Measurements from ENCODE around the gene SESN1.

SESN1 gene

DNA sequence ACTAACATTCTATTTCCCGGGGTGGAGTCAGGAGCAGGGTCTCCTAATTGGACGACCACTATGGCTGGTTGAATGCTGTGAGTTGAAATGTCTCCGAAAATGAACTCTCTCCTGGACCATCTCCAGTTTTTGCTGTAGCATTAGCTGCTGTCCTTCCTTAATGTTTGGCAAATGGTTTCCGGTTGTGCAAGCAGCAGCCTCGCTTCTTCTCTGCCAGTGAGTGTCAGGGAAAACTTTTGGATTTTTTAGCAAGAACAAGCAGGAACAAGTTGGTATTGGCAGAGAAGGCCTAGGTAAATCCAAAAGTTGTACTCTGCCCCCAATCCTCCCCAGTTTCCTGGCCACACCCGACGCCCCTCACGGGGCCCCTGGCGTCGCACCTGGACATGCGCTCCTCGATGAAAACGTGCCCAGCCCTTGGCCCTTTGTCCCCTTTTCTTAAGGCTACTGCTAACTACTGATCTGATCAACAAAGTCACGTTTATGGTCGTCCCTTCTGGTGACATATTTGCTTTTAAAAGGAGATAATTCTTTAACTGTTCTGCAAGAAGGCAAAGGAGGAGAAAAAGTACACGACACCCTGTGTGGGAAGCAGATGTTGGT lies 143.2 kb downstream of the SESN1 start:
- no peak for DNase-seq (ENCODE audit: extremely low read depth, low read depth)
- H3K4me3 ChIP-seq (replicated peaks; ENCODE audit: low read depth, low read length): no peak overlapping the region
- TF ChIP-seq, protein P1, sequence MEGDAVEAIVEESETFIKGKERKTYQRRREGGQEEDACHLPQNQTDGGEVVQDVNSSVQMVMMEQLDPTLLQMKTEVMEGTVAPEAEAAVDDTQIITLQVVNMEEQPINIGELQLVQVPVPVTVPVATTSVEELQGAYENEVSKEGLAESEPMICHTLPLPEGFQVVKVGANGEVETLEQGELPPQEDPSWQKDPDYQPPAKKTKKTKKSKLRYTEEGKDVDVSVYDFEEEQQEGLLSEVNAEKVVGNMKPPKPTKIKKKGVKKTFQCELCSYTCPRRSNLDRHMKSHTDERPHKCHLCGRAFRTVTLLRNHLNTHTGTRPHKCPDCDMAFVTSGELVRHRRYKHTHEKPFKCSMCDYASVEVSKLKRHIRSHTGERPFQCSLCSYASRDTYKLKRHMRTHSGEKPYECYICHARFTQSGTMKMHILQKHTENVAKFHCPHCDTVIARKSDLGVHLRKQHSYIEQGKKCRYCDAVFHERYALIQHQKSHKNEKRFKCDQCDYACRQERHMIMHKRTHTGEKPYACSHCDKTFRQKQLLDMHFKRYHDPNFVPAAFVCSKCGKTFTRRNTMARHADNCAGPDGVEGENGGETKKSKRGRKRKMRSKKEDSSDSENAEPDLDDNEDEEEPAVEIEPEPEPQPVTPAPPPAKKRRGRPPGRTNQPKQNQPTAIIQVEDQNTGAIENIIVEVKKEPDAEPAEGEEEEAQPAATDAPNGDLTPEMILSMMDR (IDR thresholded peaks at IDR 0.05; ENCODE audit: low read depth, low read length, missing control alignments): no peak

DNA sequence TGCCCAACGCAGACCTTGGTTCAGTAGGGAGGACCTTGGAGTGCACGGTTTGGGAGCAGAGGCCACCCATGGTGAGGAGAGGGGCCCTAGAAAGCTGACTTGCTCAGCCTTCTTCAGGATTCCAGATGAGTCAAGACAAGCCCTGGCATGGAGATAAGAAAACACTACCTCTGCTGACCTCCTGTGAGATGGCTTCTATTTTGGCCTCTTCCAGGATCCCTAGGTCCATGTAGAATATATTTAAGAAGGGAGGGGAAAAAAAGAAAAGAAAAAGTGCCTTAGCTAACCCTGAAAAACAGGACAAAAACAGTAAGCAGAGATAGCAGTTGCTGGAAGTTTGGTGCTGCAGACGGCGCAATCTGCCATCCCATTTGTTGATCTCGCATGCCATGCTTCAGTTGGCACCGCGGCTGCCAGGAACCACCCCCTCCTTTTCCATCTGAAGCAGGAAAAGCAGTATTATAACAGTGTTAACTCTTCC lies 146.4 kb downstream of the SESN1 start:
- TF ChIP-seq, protein P1 (IDR thresholded peaks at IDR 0.05; ENCODE audit: low read depth, low read length, missing control alignments): no peak
- no peak for DNase-seq (ENCODE audit: extremely low read depth, low read depth)
- no peak overlapping the region for H3K4me3 ChIP-seq (replicated peaks; ENCODE audit: low read depth, low read length)

DNA sequence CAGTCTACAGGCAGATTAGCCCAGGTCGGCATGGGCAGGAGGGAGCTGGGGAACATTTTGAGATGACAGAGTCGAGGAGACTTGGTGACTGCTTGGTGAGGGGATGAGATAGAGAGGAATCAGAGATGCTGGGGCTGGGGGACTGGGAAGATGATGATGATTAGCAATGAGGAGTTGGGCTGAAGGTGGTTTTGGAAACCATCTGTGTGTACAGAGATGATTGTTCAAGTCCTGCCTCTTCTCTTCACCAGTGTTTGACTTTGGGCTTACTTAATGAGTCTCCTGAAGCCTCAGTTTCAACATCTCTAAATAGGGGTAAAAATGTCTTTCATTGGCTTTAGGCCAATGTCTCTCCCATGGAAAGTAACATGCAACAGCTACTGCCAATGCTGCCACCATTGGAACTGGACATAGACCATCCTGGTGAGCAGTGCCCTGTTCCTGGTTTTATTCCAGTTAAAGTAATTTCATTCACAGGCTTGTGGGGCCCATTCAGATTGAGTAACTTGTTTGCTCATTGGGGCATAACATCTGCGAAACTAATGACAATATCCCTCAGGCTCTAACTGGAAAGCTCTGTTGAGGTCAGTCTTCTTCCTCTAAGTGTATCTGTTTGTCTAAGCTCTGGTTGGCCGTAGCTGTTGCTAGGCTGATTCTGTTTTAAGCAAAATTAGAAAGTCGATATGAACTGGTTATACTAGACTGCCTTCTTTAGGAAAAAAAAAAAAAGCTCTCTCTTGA lies 147.4 kb downstream of the SESN1 start:
- no peak overlapping the region for H3K4me3 ChIP-seq (replicated peaks; ENCODE audit: low read depth, low read length)
- TF ChIP-seq, protein P1 (IDR thresholded peaks at IDR 0.05; ENCODE audit: low read depth, low read length, missing control alignments): no peak
- DNase-seq (ENCODE audit: extremely low read depth, low read depth): peak; percentile 57

DNA sequence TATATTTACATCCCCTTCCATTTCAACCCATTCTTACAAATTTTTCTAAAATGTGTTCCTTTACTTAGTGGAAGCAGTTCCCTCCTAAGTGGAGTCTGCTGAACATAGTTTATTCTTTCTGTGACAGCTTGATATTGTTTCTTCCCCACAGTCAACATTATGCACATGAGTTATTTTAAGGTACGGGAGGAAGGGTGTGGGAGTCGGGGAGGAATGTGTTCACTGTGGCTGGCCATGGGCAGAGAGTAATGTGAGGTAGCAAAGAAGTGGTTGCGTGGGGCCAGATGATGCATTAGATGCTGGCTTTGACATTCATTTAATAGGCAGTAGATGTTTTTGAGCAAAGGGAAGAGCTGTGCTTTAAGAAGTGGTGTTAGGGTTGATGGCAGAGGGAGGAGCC lies 148.0 kb downstream of the SESN1 start:
- no peak for DNase-seq (ENCODE audit: extremely low read depth, low read depth)
- TF ChIP-seq, protein P1 (IDR thresholded peaks at IDR 0.05; ENCODE audit: low read depth, low read length, missing control alignments): no peak
- no peak overlapping the region for H3K4me3 ChIP-seq (replicated peaks; ENCODE audit: low read depth, low read length)

DNA sequence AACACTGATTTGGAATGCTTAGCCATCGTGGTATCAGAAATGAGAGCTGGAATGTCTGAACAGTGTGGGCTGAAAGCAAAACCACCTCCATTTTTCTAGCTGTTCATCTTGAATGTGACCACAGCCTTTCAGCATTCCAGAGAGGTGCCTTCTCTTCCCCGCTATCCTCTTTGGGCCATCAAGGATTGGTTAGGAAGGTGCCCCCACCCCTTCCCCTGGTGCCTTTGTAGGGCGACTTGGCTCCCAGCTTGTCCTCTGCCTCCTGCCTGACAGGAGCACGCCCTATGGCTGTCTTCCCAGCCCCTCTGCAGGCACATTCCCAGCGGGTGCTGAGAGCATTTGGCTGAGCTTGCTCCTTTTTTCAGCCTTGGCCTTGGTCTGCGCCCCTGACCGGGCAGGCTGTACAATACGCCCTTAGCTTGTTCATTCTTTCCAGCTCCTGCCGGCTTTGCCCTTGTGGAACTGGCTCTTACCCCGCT lies 148.9 kb downstream of the SESN1 start:
- DNase-seq (ENCODE audit: extremely low read depth, low read depth): no peak
- TF ChIP-seq, protein P1 (IDR thresholded peaks at IDR 0.05; ENCODE audit: low read depth, low read length, missing control alignments): no peak
- H3K4me3 ChIP-seq (replicated peaks; ENCODE audit: low read depth, low read length): no peak overlapping the region

DNA sequence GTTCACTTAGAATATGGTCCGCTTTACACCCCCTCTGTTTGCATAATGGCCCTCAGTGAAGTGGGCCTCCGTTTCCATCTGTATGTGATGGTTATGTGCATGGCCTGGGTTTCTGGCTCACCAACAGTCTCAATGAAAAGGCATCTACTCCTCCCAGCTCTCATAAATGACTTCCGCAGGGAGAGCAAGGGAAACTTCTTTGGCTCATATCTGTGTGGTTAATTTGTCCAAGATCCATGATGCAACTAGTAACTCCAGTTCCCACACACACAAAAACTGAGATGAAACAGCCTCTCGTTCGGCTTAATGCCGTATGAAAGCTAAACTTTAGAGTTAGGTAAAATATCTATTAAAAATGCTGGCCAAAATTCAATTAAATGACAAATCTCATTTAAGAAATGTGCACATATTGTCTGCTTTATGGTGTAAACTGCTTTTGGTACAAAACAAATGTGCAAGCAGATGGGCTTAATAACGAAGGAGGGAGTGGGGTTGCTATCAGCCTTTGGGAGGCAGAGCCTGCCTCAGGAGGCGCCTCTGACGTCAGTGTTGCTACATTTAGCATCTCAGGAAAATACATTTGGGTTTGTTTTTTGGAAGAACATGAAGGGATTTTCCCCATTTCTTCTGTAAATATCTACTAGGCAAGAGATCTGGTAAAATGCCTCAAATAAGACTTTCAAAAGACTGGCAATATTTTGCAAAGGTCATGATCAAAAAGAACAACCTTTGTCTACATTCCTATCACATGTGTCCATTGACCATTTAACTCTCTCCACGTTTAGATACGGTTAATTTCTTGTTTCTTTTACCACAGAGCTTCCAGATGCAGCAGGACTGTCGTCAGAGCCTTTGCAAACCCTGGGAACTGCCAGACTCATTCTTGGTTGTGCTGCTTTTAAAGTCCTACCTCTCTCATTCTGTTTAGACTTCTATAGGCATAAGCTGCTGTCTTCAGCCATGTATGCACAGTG lies 149.7 kb downstream of the SESN1 start:
- H3K4me3 ChIP-seq (replicated peaks; ENCODE audit: low read depth, low read length): no peak overlapping the region
- peak; percentile 55 for DNase-seq (ENCODE audit: extremely low read depth, low read depth)
- TF ChIP-seq, protein P1 (IDR thresholded peaks at IDR 0.05; ENCODE audit: low read depth, low read length, missing control alignments): no peak
